Caco-2 (cell line): Measurements from ENCODE around the gene ZNF547. TPM values are rescaled to one million over a fixed set of nuclear protein-coding genes. Genes with fewer than 3 reads are reported as not detected.

Experiments
- BruUV-seq: library from RNA; stranded (reverse); fragments of 400-500 nt; replicated peaks from 2 replicates; lab custom pipeline; 2021; lab: Mats Ljungman, UMichigan
- CTCF ChIA-PET: fragments of 300-600 bp; sonication (Branson Sonifier 250); formaldehyde crosslinking; loops from one replicate; lab custom pipeline; 2022; ENCODE audit warnings: antibody characterized with exemption; lab: Charles Lee
- POLR2A ChIA-PET: fragments of 300-600 bp; sonication (Branson Sonifier 250); formaldehyde crosslinking; loops from one replicate; lab custom pipeline; 2022; ENCODE audit warnings: antibody characterized with exemption; lab: Charles Lee
- DNase-seq, 2 experiments: peaks; one replicate each; pipeline versions ENCODE4 v3.0.0 to v3.0.0-alpha.2; 2020 to 2022
- H3K27me3 ChIP-seq: replicated peaks from 2 replicates; pipeline ENCODE4 v1.6.0; 2011; ENCODE audit warnings: low read length; ENCODE audit not compliant: control insufficient read depth, insufficient read depth
- H3K36me3 ChIP-seq: 2 replicates; pipeline ENCODE4 v1.5.1; 2011; ENCODE audit warnings: low read length; ENCODE audit not compliant: control insufficient read depth, insufficient read depth
- H3K4me1 ChIP-seq: fragments of 250-450 bp; sonication (Bioruptor Pico); 2 replicates; pipeline ENCODE4 v1.5.1; 2020; ENCODE audit warnings: mild to moderate bottlenecking
- H3K4me3 ChIP-seq: 2 replicates; pipeline ENCODE4 v1.5.1; 2011; ENCODE audit warnings: low read depth, mild to moderate bottlenecking, control low read depth, low read length
- H3K9me3 ChIP-seq: fragments of 250-450 bp; sonication (Bioruptor Pico); 2 replicates; pipeline ENCODE4 v1.5.1; 2020; ENCODE audit warnings: mild to moderate bottlenecking, moderate library complexity
- H3K27ac Mint-ChIP-seq: one replicate; pipeline ENCODE4 v1.8.0; 2022; ENCODE audit warnings: mixed read lengths; ENCODE audit not compliant: unreplicated experiment
- H3K27me3 Mint-ChIP-seq: one replicate; pipeline ENCODE4 v1.8.0; 2022; ENCODE audit warnings: mixed read lengths; ENCODE audit not compliant: insufficient read depth, unreplicated experiment
- H3K36me3 Mint-ChIP-seq: one replicate; pipeline ENCODE4 v1.8.0; 2022; ENCODE audit warnings: mild to moderate bottlenecking, mixed read lengths; ENCODE audit not compliant: insufficient read depth, unreplicated experiment
- H3K4me1 Mint-ChIP-seq: one replicate; pipeline ENCODE4 v1.8.0; 2022; ENCODE audit warnings: low read depth, mixed read lengths; ENCODE audit not compliant: unreplicated experiment
- H3K4me3 Mint-ChIP-seq: one replicate; pipeline ENCODE4 v1.8.0; 2022; ENCODE audit warnings: mild to moderate bottlenecking, moderate library complexity, mixed read lengths; ENCODE audit not compliant: unreplicated experiment
- H3K9me3 Mint-ChIP-seq: one replicate; pipeline ENCODE4 v1.8.0; 2022; ENCODE audit warnings: mixed read lengths; ENCODE audit not compliant: unreplicated experiment
- intact Hi-C: fragments of 100-400 bp; cut with micrococcal nuclease; formaldehyde crosslinking; loops from one replicate; pipeline ENCODE4 v1.10.0; 2022; ENCODE audit not compliant: unreplicated experiment
- total RNA-seq: library from RNA; stranded (reverse); gene quantifications from 2 replicates; pipeline ENCODE4 v1.2.3, GENCODE V29; 2022
- TF ChIP-seq, protein P1 (sequence below), 2 experiments: fragments of 200-600 bp in 1 of 2; IDR thresholded peaks; 1 replicate in 1 of 2; 2 replicates in 1 of 2; pipeline versions ENCODE4 v1.5.1 to v1.8.0; 2011 to 2022; ENCODE audit warnings: antibody characterized with exemption in 1 of 2, control low read depth in 1 of 2, inconsistent platforms in 1 of 2, low read depth in 1 of 2, low read length in 1 of 2, mild to moderate bottlenecking in 1 of 2, moderate library complexity in 1 of 2; ENCODE audit not compliant: insufficient read depth in 1 of 2, severe bottlenecking in 1 of 2, unreplicated experiment in 1 of 2

Gene ZNF547
- total RNA-seq, 1 experiment from 2014 or later, result 1.8 TPM

DNA sequence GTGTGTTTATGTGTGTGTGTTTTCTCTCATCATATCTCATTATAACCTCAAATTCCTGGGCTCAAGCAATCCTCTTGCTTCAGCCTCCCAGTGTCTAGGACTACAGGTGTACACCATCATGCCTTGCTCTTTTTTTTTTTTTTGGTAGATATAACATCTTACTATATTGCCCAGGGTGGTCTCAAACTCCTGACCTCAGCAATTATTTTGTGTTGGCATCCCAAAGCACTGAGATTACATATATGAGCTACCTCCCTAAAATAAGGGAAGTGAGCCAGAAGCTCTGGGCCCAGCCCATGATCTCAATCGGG lies 43.5 kb upstream of the ZNF547 start:
- Mint-ChIP-seq H3K9me3 (no peaks in the 10 kb centered on the region), H3K27me3 (peaks cover 3% of the 10 kb centered on the region), H3K4me1 (no peaks in the 10 kb centered on the region), H3K36me3 (peaks cover 5% of the 10 kb centered on the region), H3K27ac (peak overlapping the region; percentile 55), H3K4me3 (peak overlapping the region; percentile 70)
- TSS peak; percentile 99 for BruUV-seq
- TF ChIP-seq, protein P1, sequence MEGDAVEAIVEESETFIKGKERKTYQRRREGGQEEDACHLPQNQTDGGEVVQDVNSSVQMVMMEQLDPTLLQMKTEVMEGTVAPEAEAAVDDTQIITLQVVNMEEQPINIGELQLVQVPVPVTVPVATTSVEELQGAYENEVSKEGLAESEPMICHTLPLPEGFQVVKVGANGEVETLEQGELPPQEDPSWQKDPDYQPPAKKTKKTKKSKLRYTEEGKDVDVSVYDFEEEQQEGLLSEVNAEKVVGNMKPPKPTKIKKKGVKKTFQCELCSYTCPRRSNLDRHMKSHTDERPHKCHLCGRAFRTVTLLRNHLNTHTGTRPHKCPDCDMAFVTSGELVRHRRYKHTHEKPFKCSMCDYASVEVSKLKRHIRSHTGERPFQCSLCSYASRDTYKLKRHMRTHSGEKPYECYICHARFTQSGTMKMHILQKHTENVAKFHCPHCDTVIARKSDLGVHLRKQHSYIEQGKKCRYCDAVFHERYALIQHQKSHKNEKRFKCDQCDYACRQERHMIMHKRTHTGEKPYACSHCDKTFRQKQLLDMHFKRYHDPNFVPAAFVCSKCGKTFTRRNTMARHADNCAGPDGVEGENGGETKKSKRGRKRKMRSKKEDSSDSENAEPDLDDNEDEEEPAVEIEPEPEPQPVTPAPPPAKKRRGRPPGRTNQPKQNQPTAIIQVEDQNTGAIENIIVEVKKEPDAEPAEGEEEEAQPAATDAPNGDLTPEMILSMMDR (IDR thresholded peaks at IDR 0.05; ENCODE audit: insufficient read depth in 1 of 2, low read depth in 1 of 2, low read length in 1 of 2, severe bottlenecking in 1 of 2, unreplicated experiment in 1 of 2), result no peak
- no peaks in the 10 kb centered on the region for H3K27me3 ChIP-seq
- CTCF ChIA-PET, result no interaction called here
- peak overlapping the region; percentile 47 for H3K4me3 ChIP-seq
- no peaks in the 10 kb centered on the region for H3K36me3 ChIP-seq
- no peak for DNase-seq
- POLR2A ChIA-PET, result no interaction called here
- H3K4me1 ChIP-seq, result no peaks in the 10 kb centered on the region
- no peaks in the 10 kb centered on the region for H3K9me3 ChIP-seq
- intact Hi-C loops, result no loop called here

DNA sequence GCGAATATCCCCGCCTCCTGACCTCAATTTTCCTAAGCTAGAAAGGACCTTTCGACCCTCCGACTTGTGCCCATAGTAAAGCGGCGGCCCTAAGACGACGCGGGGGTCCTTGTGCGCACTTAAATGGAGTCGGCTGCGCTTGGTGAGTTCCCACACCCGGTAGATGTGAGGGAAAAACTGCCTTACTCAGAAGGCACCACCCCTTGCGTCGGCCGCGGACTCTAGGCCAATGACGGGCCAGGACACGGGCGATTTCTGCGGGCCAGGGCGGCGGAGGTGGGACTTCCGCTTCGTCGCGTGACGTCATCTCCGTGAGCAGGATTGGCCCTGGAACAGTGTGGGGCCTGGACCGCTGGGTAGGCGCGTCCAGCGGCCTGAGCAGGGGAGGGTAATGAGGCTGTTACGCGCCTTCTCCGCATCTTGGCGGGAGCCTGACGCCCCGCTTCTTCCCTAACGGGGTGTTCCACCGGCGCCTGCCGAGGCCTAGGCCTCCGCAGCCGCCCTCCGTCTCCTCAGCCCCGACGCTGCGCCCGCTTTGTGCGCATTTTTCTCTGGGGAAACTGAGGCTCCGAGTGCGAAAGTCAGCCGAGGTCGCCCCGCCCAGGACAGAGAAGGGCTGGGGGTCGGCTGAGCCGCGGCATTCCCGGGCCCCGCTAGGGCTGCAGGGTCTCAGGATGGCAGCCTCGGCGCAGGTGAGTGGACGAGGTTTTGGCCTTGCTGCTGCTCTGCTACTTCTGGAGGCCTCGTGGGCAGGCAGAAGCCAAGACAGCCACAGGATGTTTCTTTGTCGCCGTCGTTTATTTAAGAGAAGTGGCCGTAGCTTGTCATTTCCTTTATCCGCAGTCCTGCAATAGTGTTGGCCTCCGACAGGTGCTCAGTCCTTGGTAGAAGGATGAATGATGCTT lies 42.9 kb upstream of the ZNF547 start, which contains the start of gene ZNF543:
ZNF543 (plus strand) TSS at position 293 of the 905 bp plus-strand sequence; CDS start at position 675, 382 bp downstream.
- ChIA-PET CTCF (no interaction called here), POLR2A (no interaction called here)
- peak within 1 kb of the TSS; percentile 47 for H3K4me3 ChIP-seq
- H3K27ac Mint-ChIP-seq, result peak within 1 kb of the TSS; percentile 55
- DNase-seq, result peak; percentile 86 to 89
- no peaks in the 10 kb centered on the region for H3K4me1 Mint-ChIP-seq
- H3K9me3 ChIP-seq, result no peaks in the 10 kb centered on the region
- H3K36me3 ChIP-seq, result no peaks in the 10 kb centered on the region
- no peaks in the 10 kb centered on the region for H3K9me3 Mint-ChIP-seq
- no peaks in the 10 kb centered on the region for H3K4me1 ChIP-seq
- BruUV-seq, result no TSS peak
- TF ChIP-seq, protein P1 (IDR thresholded peaks at IDR 0.05; ENCODE audit: insufficient read depth in 1 of 2, low read depth in 1 of 2, low read length in 1 of 2, severe bottlenecking in 1 of 2, unreplicated experiment in 1 of 2), result no peak
- peak within 1 kb of the TSS; percentile 70 for H3K4me3 Mint-ChIP-seq
- intact Hi-C loops, result no loop called here
- H3K27me3 Mint-ChIP-seq, result peaks cover under 1% of the 10 kb centered on the region
- H3K27me3 ChIP-seq, result no peaks in the 10 kb centered on the region
- H3K36me3 Mint-ChIP-seq, result peaks cover 10% of the 10 kb centered on the region

GRCh38 chr19:57321116-57321515 lies 42.2 kb upstream of the ZNF547 start:
- CTCF ChIA-PET, result no interaction called here
- H3K4me1 ChIP-seq, result no peaks in the 10 kb centered on the region
- H3K9me3 ChIP-seq, result no peaks in the 10 kb centered on the region
- DNase-seq, result no peak
- Mint-ChIP-seq H3K4me1 (no peaks in the 10 kb centered on the region), H3K9me3 (no peaks in the 10 kb centered on the region), H3K27me3 (no peaks in the 10 kb centered on the region), H3K4me3 (peak overlapping the region; percentile 70), H3K27ac (peak overlapping the region; percentile 55), H3K36me3 (peaks cover 10% of the 10 kb centered on the region)
- TF ChIP-seq, protein P1 (IDR thresholded peaks at IDR 0.05; ENCODE audit: insufficient read depth in 1 of 2, low read depth in 1 of 2, low read length in 1 of 2, severe bottlenecking in 1 of 2, unreplicated experiment in 1 of 2), result no peak
- peak overlapping the region; percentile 47 for H3K4me3 ChIP-seq
- no TSS peak for BruUV-seq
- POLR2A ChIA-PET, result no interaction called here
- no peaks in the 10 kb centered on the region for H3K36me3 ChIP-seq
- H3K27me3 ChIP-seq, result no peaks in the 10 kb centered on the region
- intact Hi-C loops, result no loop called here
